ENCODE data around the gene RAPGEF4.

RAPGEF4 gene

DNA sequence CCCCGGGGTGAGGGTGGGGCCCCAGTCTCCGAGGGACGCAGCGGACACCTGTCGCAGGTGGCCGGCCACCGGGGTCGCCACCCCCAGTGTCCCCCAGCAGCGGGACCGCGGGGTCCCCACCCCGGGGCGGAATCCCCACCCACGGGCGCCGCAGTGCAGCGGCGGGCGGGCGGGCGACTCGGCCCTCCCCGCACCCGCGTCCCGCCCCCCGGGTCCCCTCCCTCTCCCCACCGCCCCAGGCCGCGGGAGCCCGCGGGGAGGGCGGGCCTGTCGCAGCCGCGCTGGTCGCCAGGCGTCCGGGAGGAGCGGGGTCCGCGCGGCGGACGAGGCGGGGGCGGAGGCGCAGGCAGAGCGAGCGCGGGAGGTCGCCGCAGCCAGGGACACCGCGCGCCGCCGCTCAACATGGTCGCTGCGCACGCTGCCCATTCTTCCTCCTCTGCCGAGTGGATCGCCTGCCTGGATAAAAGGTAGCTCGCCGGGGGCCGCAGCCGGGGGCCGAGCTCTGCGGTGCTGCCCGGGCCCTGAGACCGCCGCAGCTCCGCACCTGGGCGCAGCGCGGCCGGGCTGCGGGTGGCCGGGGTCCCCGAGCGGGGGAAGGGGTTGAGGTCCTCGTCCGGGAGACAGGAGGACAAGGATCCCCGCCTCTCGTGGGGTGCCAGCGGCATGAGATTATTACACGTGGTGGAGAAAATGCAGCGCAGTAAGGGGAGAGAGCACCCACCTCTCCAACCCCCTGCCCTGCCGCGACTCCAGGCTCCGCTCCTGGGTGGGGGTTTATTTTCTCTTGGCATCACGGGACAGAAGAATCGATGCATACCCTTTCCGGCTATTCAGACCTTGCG lies at the start of gene RAPGEF4:
TSS of gene RAPGEF4 (plus strand) at position 264 of the 842 bp plus-strand sequence. CDS start at position 403, 139 bp downstream.
- DNase-seq (ENCODE audit: low spot score) = no peak

GRCh38 chr2:172693037-172693436 lies 42.6 kb upstream of the RAPGEF4 start:
- DNase-seq (ENCODE audit: low spot score) = no peak

DNA sequence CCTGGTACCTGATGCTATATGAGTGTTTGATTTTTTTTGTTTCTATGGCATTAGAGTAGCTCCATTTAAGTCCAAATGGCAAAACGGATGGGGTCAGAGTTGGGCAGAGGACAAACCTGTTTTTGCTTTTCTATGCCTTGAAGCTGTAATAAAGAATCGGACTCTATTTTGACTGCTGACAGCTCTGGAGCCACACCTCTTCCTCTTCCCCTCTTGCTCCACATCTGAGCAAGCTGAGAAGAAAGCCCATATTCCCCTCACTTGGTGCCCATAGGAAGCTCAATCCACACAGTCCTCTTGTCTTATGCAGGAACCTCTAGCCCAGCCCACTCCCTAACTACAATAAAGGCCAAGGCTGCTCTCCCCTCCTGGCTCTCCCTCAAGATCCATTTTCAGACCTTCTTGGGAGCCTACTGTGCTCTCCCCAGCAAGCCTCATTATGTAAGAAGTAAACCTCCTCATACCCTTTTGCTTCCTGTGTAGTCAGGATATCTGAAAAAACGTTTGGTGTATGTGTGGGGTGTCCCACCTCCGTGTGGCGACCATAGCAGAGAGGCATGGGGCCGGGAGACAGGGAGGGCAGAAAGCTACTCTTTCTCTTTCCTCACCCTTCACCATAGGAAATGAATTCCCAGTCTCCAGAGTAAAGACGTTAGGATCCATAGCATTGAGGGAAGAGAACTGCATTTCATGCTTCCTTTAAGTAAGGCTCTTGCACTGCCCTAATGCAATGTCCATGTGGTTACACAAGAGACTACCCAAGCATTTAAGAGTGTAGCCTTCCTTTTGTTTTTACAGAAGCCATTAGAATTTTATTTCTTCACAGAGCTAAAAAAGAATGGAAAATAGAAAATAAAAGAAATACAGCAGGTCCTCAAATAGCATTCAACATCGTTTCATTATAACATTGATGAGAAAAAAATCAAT lies 41.9 kb upstream of the RAPGEF4 start:
- DNase-seq (ENCODE audit: low spot score) = no peak

- no peak for DNase-seq (ENCODE audit: low spot score)
Observed at GRCh38 chr2:172697296-172697695, 38.3 kb upstream of the RAPGEF4 start.

DNA sequence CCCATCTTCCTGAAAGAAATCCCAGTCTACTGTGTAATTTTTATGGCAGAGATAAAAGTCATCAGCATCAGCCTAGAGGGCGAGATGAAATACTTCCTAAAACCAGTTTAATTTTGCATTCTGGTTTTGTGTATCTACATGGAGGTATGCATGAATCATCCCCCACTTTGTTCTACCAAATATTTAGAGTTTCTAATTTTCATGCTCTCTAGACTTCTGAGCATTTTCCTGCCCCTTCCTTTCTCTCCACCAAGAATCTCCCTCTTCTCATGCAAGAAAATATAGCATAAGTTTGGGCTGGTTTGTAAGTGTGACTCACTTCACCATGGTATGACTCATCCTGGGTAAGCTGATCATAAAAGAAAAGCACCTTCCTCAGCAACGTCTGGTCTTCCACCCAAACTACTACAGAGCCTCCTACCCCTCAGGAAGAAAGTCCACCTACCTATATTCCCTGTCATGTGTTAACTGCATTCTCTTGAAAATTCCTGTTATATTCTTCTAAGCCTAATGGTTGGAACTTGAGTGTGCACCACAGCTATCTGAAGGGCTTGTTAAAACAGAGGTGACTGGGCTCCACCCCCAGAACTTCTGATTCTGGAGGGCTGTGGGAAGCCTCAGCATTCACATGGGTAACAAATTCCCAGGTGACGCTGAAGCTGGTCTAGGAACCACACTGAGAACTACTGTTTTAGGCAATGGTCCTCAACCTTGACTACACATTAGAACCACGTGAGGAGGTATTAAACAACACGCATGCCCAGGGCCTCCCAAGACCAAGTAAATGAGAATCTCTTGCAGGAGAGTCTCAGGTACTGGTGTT lies 37.4 kb upstream of the RAPGEF4 start:
- DNase-seq (ENCODE audit: low spot score) = no peak

DNA sequence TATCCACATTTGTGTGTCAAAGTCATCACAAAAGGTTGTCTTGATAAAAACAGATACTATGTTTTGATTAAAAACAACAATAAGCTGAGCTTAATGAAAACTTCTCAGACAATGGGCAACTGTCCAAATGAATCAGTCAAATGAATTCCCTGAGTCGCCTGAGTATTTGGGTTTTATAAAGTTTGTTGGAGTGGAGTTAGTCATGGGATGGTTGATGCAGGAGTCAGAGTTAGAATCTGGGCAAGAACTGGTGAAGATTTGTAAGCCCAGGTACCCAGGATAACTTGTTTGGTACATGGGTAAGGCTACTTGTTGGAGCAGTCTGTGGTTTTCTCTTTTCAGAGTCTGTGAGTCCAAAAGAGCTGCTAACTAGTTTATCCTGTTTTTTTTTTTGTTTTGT lies 34.4 kb upstream of the RAPGEF4 start:
- DNase-seq (ENCODE audit: low spot score) = no peak

GRCh38 chr2:172702451-172702850 lies 33.2 kb upstream of the RAPGEF4 start:
- no peak for DNase-seq (ENCODE audit: low spot score)

- DNase-seq (ENCODE audit: low spot score) = no peak
Observed at GRCh38 chr2:172704072-172704936, 31.3 kb upstream of the RAPGEF4 start.

DNA sequence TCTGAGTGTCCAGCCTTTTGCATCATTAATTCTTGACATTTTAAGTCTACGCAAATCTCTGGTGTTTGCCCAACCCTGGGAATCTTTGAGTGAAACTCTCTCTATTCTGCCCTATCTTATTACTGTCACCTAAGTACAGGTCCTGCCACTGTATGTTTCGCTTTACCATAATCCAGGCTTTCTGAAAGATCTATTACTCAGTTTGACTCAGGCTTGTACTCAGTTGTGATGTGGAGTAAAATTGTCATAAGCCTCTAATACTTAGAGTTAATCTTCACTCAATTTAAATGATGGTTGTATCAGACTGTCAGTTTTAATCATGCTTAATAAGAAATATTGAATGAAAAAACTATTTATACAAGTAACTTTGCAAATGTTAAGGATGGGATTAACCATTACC lies 30.3 kb upstream of the RAPGEF4 start:
- DNase-seq (ENCODE audit: low spot score) = no peak

DNA sequence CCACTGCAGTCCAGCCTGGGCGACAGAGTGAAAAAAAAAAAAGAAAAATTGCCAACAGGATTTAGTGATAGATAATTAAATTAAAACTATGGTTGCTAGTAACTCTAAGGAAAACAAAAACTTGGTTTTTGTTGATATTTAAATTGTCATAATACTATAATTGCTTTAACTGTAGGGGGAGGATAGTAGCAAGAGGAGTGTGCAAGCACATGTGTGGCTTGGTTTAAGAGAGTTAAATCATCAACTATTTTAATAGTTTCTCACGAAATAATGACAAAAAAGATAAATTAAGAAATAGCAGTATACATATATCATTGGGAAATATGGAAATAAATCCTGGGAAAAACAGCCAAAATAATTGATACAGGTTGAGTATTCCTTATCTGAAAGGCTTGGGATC lies 27.4 kb upstream of the RAPGEF4 start:
- no peak for DNase-seq (ENCODE audit: low spot score)

- no peak for DNase-seq (ENCODE audit: low spot score)
Observed at GRCh38 chr2:172709566-172710291, 25.9 kb upstream of the RAPGEF4 start.

- peak; percentile 11 for DNase-seq (ENCODE audit: low spot score)
Observed at GRCh38 chr2:172710584-172711047, 25.0 kb upstream of the RAPGEF4 start.

DNA sequence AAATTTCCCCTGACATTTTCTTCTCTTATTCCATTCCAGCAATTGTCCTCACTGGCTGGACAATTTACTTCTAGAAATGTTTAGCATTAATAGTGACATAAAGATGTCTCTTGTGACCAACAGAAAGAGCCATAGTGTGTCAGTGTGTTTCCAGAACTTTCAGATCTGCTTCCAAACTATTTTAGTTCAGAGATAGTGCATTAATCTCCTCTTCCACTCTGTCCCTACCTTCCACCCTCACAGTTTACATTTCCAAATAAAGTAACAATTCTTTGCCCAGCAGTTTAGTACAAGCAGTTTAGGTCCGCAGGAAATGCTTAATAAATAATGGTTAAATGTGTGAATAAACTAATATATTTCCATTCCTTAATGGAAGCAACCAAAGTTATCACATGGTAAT lies 24.5 kb upstream of the RAPGEF4 start:
- DNase-seq (ENCODE audit: low spot score) = no peak

GRCh38 chr2:172712251-172712650 lies 23.4 kb upstream of the RAPGEF4 start:
- DNase-seq (ENCODE audit: low spot score) = no peak

DNA sequence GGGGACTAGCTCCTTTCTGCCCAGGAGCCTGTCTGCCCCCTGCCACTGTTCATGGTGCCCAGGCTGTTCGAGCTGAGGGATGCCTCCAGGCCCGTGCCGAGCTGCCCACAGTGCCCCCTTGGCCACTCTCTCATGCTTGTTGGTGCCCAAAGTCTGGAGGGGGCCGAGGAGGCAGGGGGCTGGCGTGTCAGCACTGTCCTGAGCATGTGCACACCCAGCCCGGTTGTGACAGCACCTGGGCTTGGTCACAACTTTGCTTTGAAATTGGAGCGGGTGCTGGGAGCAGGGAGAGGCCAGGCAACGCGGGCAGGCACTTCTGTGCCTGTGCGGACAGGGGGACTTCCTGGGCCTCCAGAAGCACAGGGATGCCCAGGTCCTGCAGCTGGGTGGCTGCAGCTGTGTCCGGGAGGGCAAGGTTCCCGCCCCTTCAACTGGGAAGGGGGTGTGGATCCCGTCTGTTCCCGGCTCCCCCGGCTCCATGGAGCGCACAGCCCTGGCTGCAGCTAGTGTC lies 22.2 kb upstream of the RAPGEF4 start:
- DNase-seq (ENCODE audit: low spot score) = no peak

DNA sequence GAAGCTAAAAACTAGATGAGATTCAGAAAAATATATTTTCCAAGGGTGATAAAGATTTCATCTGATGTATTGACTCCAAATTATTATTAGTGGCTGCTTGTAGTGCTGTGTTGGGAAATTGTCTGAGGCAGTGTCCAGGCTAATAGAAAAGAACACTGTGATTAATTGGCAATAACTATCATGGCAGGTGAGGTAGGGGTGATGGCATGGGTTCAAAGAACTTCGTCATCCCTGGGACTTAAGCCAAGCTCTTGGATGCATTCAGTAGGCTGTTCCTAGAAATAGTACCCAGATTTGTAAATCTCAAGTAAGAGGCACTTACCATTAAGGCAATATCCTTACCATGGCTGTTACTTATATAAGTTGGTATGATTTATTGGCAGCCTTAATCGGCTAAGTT lies 13.2 kb upstream of the RAPGEF4 start:
- no peak for DNase-seq (ENCODE audit: low spot score)

DNA sequence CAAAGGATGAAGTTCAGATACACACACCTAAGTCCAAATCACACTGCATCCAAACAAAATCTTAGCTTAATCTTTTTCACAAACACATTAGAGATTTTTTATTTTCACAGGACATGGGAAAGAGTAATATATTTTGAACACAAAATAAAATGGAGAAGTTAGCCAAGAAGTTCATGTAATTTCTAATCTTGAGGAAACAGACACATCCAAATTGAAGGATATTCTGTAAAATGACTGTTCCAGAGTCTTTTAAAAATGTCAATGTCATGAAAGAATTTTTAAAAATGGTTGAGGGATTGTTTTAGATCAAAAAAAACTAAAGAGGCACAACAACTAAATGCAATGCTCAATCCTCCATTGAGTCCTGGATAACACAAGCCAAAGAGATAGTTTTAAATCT lies 12.4 kb upstream of the RAPGEF4 start:
- no peak for DNase-seq (ENCODE audit: low spot score)

GRCh38 chr2:172724724-172725123 lies 10.9 kb upstream of the RAPGEF4 start:
- no peak for DNase-seq (ENCODE audit: low spot score)

GRCh38 chr2:172725284-172725683 lies 10.4 kb upstream of the RAPGEF4 start:
- no peak for DNase-seq (ENCODE audit: low spot score)

- DNase-seq (ENCODE audit: low spot score) = no peak
Observed at GRCh38 chr2:172725746-172726145, 9.9 kb upstream of the RAPGEF4 start.

All from globus pallidus (tissue), 1 donor.